Measurements from ENCODE around the gene EXOC3L2. TPM values are rescaled to one million over a fixed set of nuclear protein-coding genes. Genes with fewer than 3 reads are reported as not detected.
"Not testable (repeated sequence)": the region's sequence is repeated elsewhere in the genome, so short reads cannot be mapped to it uniquely, and the experiment has no call there.

EXOC3L2 gene
- total RNA-seq, 1 donor from 2014 or later = 5.5 TPM

GRCh38 chr19:45276284-45276687 lies 31.1 kb upstream of the EXOC3L2 start:
- Mint-ChIP-seq H3K27ac (ENCODE audit: unreplicated experiment) (no peak overlapping the region), H3K9me3 (ENCODE audit: unreplicated experiment) (no peaks in the 10 kb centered on the region), H3K27me3 (ENCODE audit: unreplicated experiment) (peaks cover 9% of the 10 kb centered on the region), H3K36me3 (ENCODE audit: low read depth, unreplicated experiment) (peaks cover 35% of the 10 kb centered on the region), H3K4me1 (ENCODE audit: unreplicated experiment) (peaks cover 32% of the 10 kb centered on the region), H3K4me3 (ENCODE audit: unreplicated experiment) (peak overlapping the region; percentile 62)
- no peak for DNase-seq (ENCODE audit: low spot score)
- TF ChIP-seq CTCF (IDR thresholded peaks at IDR 0.05; ENCODE audit: unreplicated experiment) = no peak

GRCh38 chr19:45275370-45275971 lies 30.3 kb upstream of the EXOC3L2 start:
- H3K27me3 Mint-ChIP-seq (ENCODE audit: unreplicated experiment) = peaks cover 9% of the 10 kb centered on the region
- H3K36me3 Mint-ChIP-seq (ENCODE audit: low read depth, unreplicated experiment) = peaks cover 35% of the 10 kb centered on the region
- H3K4me3 Mint-ChIP-seq (ENCODE audit: unreplicated experiment) = no peak overlapping the region
- no peak for TF ChIP-seq CTCF (IDR thresholded peaks at IDR 0.05; ENCODE audit: unreplicated experiment)
- no peak overlapping the region for H3K27ac Mint-ChIP-seq (ENCODE audit: unreplicated experiment)
- peaks cover 27% of the 10 kb centered on the region for H3K4me1 Mint-ChIP-seq (ENCODE audit: unreplicated experiment)
- DNase-seq (ENCODE audit: low spot score) = no peak
- H3K9me3 Mint-ChIP-seq (ENCODE audit: unreplicated experiment) = no peaks in the 10 kb centered on the region

GRCh38 chr19:45273521-45273855 lies 28.3 kb upstream of the EXOC3L2 start:
- Mint-ChIP-seq H3K4me1 (ENCODE audit: unreplicated experiment) (peaks cover 18% of the 10 kb centered on the region), H3K36me3 (ENCODE audit: low read depth, unreplicated experiment) (peaks cover 38% of the 10 kb centered on the region), H3K27me3 (ENCODE audit: unreplicated experiment) (peaks cover 3% of the 10 kb centered on the region), H3K27ac (ENCODE audit: unreplicated experiment) (peak overlapping the region; percentile 38), H3K4me3 (ENCODE audit: unreplicated experiment) (peak overlapping the region; percentile 81), H3K9me3 (ENCODE audit: unreplicated experiment) (no peaks in the 10 kb centered on the region)
- no peak for TF ChIP-seq CTCF (IDR thresholded peaks at IDR 0.05; ENCODE audit: unreplicated experiment)
- DNase-seq (ENCODE audit: low spot score) = no peak

GRCh38 chr19:45271735-45272108 lies 26.5 kb upstream of the EXOC3L2 start:
- DNase-seq (ENCODE audit: low spot score) = no peak
- Mint-ChIP-seq H3K4me3 (ENCODE audit: unreplicated experiment) (peak overlapping the region; percentile 47), H3K27ac (ENCODE audit: unreplicated experiment) (no peak overlapping the region), H3K4me1 (ENCODE audit: unreplicated experiment) (peaks cover 18% of the 10 kb centered on the region), H3K27me3 (ENCODE audit: unreplicated experiment) (peaks cover 2% of the 10 kb centered on the region), H3K36me3 (ENCODE audit: low read depth, unreplicated experiment) (peaks cover 36% of the 10 kb centered on the region), H3K9me3 (ENCODE audit: unreplicated experiment) (no peaks in the 10 kb centered on the region)
- no peak for TF ChIP-seq CTCF (IDR thresholded peaks at IDR 0.05; ENCODE audit: unreplicated experiment)

- Mint-ChIP-seq H3K27me3 (ENCODE audit: unreplicated experiment) (peaks cover 2% of the 10 kb centered on the region), H3K36me3 (ENCODE audit: low read depth, unreplicated experiment) (peaks cover 36% of the 10 kb centered on the region), H3K4me3 (ENCODE audit: unreplicated experiment) (no peak overlapping the region), H3K9me3 (ENCODE audit: unreplicated experiment) (no peaks in the 10 kb centered on the region), H3K4me1 (ENCODE audit: unreplicated experiment) (peaks cover 18% of the 10 kb centered on the region), H3K27ac (ENCODE audit: unreplicated experiment) (no peak overlapping the region)
- no peak for DNase-seq (ENCODE audit: low spot score)
- TF ChIP-seq CTCF (IDR thresholded peaks at IDR 0.05; ENCODE audit: unreplicated experiment) = no peak
These were observed 26.0 kb upstream of the EXOC3L2 start for GRCh38 chr19:45271098-45271734.

GRCh38 chr19:45269939-45270338 lies 24.7 kb upstream of the EXOC3L2 start:
- not testable (repeated sequence) for H3K9me3 Mint-ChIP-seq (ENCODE audit: unreplicated experiment); H3K4me3 Mint-ChIP-seq (ENCODE audit: unreplicated experiment); H3K27ac Mint-ChIP-seq (ENCODE audit: unreplicated experiment); DNase-seq (ENCODE audit: low spot score); H3K27me3 Mint-ChIP-seq (ENCODE audit: unreplicated experiment)
- Mint-ChIP-seq H3K4me1 (ENCODE audit: unreplicated experiment) (peaks cover 22% of the 10 kb centered on the region), H3K36me3 (ENCODE audit: low read depth, unreplicated experiment) (peaks cover 45% of the 10 kb centered on the region)
